ENCODE data around the gene BCL7C. TPM values are rescaled to one million over a fixed set of nuclear protein-coding genes. Genes with fewer than 3 reads are reported as not detected.

Gene BCL7C
- total and polyA plus RNA-seq, 12 donors = 24.2 to 68.8 (median 27.5) TPM

DNA sequence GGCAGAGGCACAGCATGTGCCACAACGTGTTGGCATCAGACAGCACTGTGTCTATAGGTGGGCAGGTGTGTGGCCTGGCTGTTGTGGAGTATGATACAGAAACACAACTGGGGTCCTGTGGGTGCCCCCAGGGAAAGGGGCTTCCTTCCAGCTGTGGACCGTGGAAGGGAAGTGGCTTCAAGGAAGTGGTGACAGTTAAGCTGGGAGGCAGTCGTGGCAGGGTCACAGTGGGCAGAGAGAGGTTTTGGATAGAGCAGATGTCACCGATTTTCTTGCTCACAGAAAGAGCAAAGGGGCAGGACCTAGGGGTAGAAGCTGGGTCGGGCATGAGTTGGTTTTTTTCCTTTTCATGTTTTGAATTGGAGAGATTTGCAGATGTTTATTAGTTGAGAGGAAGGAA, 43.8 kb upstream of the BCL7C start:
- WGBS, 2 donors = 49 to 58% methylated on average over 5 of the region's 5 CpGs
- Histone ChIP-seq H3K27me3 (no peaks in the 10 kb centered on the region), H3K4me1 (peaks cover 0 to 28% (median 8%) of the 10 kb centered on the region in 9 donors), H3K9me3 (no peaks in the 10 kb centered on the region), H3K36me3 (peaks cover 0 to 59% (median 3%) of the 10 kb centered on the region in 9 donors), H3K27ac (peak overlapping the region in 3 of 10 donors; percentile 20 to 29 (median 20)), H3K4me3 (no peak overlapping the region)
- no peak for DNase-seq
- intact Hi-C loops (cut with DNase I) = no loop called here
- no peak for ATAC-seq
- TF ChIP-seq, protein P1, sequence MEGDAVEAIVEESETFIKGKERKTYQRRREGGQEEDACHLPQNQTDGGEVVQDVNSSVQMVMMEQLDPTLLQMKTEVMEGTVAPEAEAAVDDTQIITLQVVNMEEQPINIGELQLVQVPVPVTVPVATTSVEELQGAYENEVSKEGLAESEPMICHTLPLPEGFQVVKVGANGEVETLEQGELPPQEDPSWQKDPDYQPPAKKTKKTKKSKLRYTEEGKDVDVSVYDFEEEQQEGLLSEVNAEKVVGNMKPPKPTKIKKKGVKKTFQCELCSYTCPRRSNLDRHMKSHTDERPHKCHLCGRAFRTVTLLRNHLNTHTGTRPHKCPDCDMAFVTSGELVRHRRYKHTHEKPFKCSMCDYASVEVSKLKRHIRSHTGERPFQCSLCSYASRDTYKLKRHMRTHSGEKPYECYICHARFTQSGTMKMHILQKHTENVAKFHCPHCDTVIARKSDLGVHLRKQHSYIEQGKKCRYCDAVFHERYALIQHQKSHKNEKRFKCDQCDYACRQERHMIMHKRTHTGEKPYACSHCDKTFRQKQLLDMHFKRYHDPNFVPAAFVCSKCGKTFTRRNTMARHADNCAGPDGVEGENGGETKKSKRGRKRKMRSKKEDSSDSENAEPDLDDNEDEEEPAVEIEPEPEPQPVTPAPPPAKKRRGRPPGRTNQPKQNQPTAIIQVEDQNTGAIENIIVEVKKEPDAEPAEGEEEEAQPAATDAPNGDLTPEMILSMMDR (IDR thresholded peaks at IDR 0.05) = no peak

DNA sequence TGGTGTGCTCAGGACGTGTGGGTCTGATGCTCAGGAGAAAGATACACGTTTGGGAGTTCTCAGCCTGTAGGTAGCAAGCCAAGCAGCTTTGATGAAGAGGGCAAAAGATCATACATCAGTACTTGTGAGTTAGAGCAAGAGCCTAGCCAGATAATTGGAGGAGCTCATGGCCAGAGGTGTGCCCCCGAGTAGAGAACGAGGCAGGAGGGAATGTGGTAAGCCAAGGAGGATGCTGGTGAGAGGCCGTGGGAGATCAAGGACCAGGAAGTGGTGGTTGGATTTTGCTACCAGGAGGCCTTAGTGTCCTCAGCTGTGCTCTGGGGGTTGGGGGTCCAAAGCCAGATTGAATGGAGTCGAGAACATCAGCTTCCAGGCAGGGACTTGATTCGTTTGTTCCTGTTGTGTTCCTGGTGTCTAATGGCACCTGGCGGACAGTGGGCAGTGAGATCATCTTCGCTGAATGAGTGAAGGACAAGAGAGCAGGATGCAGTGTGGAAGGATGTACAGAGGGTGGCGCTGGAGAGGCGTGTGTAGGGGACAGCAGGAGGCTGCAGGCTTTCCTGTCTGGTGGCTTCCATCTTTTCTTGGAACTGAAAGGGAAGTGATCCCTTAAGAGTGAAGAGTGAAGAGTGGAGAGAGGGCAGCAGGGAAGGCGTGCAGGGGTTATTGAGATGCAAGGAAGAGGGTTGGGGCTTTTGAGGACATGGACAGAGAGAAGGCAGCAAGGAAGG, 41.1 kb upstream of the BCL7C start:
- intact Hi-C loops (cut with DNase I) = no loop called here
- no peaks in the 10 kb centered on the region for H3K9me3 ChIP-seq
- no peak overlapping the region for H3K4me3 ChIP-seq
- WGBS, 2 donors = 66 to 68% methylated on average over 12 of the region's 12 CpGs
- H3K27me3 ChIP-seq = no peaks in the 10 kb centered on the region
- ATAC-seq (peak in 4 of 8 donors; percentile 14 to 54 (median 30)), DNase-seq (no peak)
- TF ChIP-seq, protein P1 (IDR thresholded peaks at IDR 0.05) = peak in 7 of 9 donors; percentile 38 to 65 (median 48)
- H3K27ac ChIP-seq = no peak overlapping the region
- peaks cover 0 to 68% (median 14%) of the 10 kb centered on the region in 9 donors for H3K36me3 ChIP-seq
- peaks cover 0 to 17% (median 0%) of the 10 kb centered on the region in 9 donors for H3K4me1 ChIP-seq

DNA sequence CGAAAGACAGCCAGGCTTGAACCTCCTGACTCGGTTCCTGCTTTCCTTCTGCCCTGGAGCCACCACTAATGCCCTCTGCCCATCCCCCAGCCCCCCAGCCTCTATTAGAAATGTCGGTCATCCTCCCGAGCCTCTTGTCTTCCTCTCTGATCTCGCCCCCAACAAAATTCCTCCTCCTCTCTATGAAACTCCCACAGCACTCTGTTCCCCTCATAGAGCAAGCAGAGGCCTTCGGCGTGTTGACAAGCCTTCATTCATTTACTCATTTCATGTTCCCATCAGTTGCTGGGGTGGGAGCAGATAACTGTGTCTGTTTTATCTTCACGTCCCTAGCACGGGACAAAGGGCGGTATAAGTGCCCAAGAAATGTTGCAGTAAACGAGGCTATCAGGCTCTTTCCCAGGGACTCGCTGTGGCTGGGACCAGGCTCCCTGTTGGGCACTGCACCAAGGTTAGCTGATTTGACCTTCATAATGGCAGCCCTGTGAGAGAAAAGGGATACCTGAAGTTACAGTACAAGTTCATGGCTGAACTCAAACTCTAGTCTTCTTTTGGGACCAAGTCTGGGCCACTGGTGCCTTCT, 37.3 kb upstream of the BCL7C start:
- ATAC-seq (peak in 2 of 8 donors; percentile 8 to 24), DNase-seq (no peak)
- Histone ChIP-seq H3K9me3 (no peaks in the 10 kb centered on the region), H3K27ac (peak overlapping the region in 9 of 10 donors; percentile 6 to 70 (median 66)), H3K27me3 (no peaks in the 10 kb centered on the region), H3K4me1 (peaks cover 0 to 14% (median 0%) of the 10 kb centered on the region in 9 donors), H3K36me3 (peaks cover 0 to 73% (median 14%) of the 10 kb centered on the region in 9 donors), H3K4me3 (no peak overlapping the region)
- intact Hi-C loops (cut with DNase I) = no loop called here
- TF ChIP-seq, protein P1 (IDR thresholded peaks at IDR 0.05) = no peak
- WGBS, 2 donors = 46 to 52% methylated on average over 12 of the region's 12 CpGs

DNA sequence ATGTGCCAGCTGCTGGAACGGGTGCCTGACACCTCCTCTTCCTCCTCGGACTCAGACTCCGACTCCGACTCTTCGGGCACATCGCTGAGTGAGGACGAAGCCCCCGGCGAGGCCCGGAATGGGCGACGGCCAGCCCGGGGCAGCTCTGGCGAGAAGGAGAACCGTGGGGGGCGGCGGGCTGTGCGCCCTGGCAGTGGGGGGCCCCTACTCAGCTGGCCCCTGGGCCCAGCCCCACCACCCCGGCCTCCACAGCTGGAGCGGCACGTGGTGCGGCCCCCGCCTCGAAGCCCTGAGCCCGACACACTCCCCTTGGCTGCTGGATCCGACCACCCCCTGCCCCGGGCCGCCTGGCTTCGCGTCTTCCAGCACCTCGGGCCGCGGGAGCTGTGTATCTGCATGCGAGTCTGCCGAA, 36.3 kb upstream of the BCL7C start:
- DNase-seq = no peak
- ATAC-seq = no peak

More for the DNA sequence above, 36.3 kb upstream of the BCL7C start:
- 92% methylated on average over 30 to 35 of the region's 35 CpGs for WGBS, 2 donors
- Histone ChIP-seq H3K27me3 (no peaks in the 10 kb centered on the region), H3K4me3 (no peak overlapping the region), H3K4me1 (peaks cover 0 to 14% (median under 1%) of the 10 kb centered on the region in 9 donors), H3K27ac (peak overlapping the region in 7 of 10 donors; percentile 58 to 70 (median 66)), H3K9me3 (no peaks in the 10 kb centered on the region), H3K36me3 (peaks cover 0 to 74% (median 14%) of the 10 kb centered on the region in 9 donors)
- intact Hi-C loops (cut with DNase I) = no loop called here
- TF ChIP-seq, protein P1 (IDR thresholded peaks at IDR 0.05) = no peak
